ENCODE measurements around the gene RGL4. TPM values are rescaled to one million over a fixed set of nuclear protein-coding genes. Genes with fewer than 3 reads are reported as not detected.

RGL4 gene
- total and polyA plus RNA-seq, 2 experiments from 2014 or later, result 0.16 TPM; not detected in 1

- ATAC-seq, result no peak
These were observed 39.1 kb upstream of the RGL4 start for GRCh38 chr22:23651676-23652075.

More at GRCh38 chr22:23651676-23652075, 39.1 kb upstream of the RGL4 start:
- H3K27ac ChIP-seq (ENCODE audit: low read depth), result no peak overlapping the region
- no peak overlapping the region for H3K4me2 ChIP-seq
- TF ChIP-seq STAT1 (IDR thresholded peaks at IDR 0.05; ENCODE audit: unreplicated experiment) (no peak), JUNB (IDR thresholded peaks at IDR 0.05; ENCODE audit: unreplicated experiment) (no peak), CREB1 (CRISPR knock-in tag; IDR thresholded peaks at IDR 0.05; ENCODE audit: low read depth) (no peak), EZH2 (IDR thresholded peaks at IDR 0.05; ENCODE audit: low read depth, unreplicated experiment) (no peak), CTCF (conservative IDR thresholded peaks at IDR 0.05; ENCODE audit: low read depth in 2 of 2) (no peak), ZNF114 (CRISPR knock-in tag; IDR thresholded peaks at IDR 0.05) (no peak), NANOG (IDR thresholded peaks at IDR 0.05; ENCODE audit: borderline replicate concordance) (no peak), REST (IDR thresholded peaks at IDR 0.05; ENCODE audit: unreplicated experiment) (no peak), ZNF331 (CRISPR knock-in tag; IDR thresholded peaks at IDR 0.05; ENCODE audit: low read depth) (no peak), POLR2AphosphoS5 (IDR thresholded peaks at IDR 0.05; ENCODE audit: low read depth) (no peak), ZNF462 (CRISPR knock-in tag; IDR thresholded peaks at IDR 0.05) (no peak), ETS1 (IDR thresholded peaks at IDR 0.05) (no peak), EZH2phosphoT487 (IDR thresholded peaks at IDR 0.05; ENCODE audit: unreplicated experiment) (no peak)
- H2AFZ ChIP-seq, result no peak overlapping the region
- no peaks in the 10 kb centered on the region for H3F3A ChIP-seq (replicated peaks; ENCODE audit: low read depth)
- Mint-ChIP-seq H3K27ac (no peak overlapping the region), H3K4me3 (no peak overlapping the region), H3K27me3 (ENCODE audit: insufficient read depth, low read depth, poor library complexity) (peaks cover 2% of the 10 kb centered on the region), H3K4me1 (no peaks in the 10 kb centered on the region), H3K36me3 (ENCODE audit: low read depth) (peaks cover 3% of the 10 kb centered on the region; the same call in 1 of the 3 replicates), H3K9me3 (no peaks in the 10 kb centered on the region)
- H3K9me2 ChIP-seq (ENCODE audit: insufficient read depth), result no peaks in the 10 kb centered on the region
- no peaks in the 10 kb centered on the region for H3K79me2 ChIP-seq (replicated peaks; ENCODE audit: insufficient read depth)
- H3K4me3 ChIP-seq, result no peak overlapping the region
- H3K27me3 ChIP-seq (ENCODE audit: insufficient read depth), result no peaks in the 10 kb centered on the region
- no peaks in the 10 kb centered on the region for H3K36me3 ChIP-seq (ENCODE audit: insufficient read depth)
- H4K20me1 ChIP-seq (replicated peaks; ENCODE audit: insufficient read depth), result 0 out of 2 replicates have a peak, but pooled peaks cover 4% of the 10 kb centered on the region
- DNase-seq (ENCODE audit: low spot score), result no peak
- no peaks in the 10 kb centered on the region for H3K4me1 ChIP-seq (ENCODE audit: insufficient read depth)

Measured in GM23338 (cell line).